ENCODE data around the gene PRR30. TPM values are rescaled to one million over a fixed set of nuclear protein-coding genes. Genes with fewer than 3 reads are reported as not detected.

PRR30 gene
- total RNA-seq, 6 experiments from 2014 or later: not detected

- H3K36me3 Mint-ChIP-seq (ENCODE audit: low read depth): no peaks in the 10 kb centered on the region
- H3K4me3 Mint-ChIP-seq: no peak overlapping the region
- TF ChIP-seq, protein P1, sequence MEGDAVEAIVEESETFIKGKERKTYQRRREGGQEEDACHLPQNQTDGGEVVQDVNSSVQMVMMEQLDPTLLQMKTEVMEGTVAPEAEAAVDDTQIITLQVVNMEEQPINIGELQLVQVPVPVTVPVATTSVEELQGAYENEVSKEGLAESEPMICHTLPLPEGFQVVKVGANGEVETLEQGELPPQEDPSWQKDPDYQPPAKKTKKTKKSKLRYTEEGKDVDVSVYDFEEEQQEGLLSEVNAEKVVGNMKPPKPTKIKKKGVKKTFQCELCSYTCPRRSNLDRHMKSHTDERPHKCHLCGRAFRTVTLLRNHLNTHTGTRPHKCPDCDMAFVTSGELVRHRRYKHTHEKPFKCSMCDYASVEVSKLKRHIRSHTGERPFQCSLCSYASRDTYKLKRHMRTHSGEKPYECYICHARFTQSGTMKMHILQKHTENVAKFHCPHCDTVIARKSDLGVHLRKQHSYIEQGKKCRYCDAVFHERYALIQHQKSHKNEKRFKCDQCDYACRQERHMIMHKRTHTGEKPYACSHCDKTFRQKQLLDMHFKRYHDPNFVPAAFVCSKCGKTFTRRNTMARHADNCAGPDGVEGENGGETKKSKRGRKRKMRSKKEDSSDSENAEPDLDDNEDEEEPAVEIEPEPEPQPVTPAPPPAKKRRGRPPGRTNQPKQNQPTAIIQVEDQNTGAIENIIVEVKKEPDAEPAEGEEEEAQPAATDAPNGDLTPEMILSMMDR (IDR thresholded peaks at IDR 0.05): no peak
- peaks cover 6% of the 10 kb centered on the region for H3K4me1 Mint-ChIP-seq (ENCODE audit: low read depth)
- peaks cover 43% of the 10 kb centered on the region for H3K27me3 Mint-ChIP-seq (ENCODE audit: insufficient read depth)
- H3K27ac Mint-ChIP-seq: no peak overlapping the region
- no peak for DNase-seq
- H3K9me3 Mint-ChIP-seq: no peaks in the 10 kb centered on the region
These were observed 13.0 kb upstream of the PRR30 start for GRCh38 chr2:27152102-27152795.

DNA sequence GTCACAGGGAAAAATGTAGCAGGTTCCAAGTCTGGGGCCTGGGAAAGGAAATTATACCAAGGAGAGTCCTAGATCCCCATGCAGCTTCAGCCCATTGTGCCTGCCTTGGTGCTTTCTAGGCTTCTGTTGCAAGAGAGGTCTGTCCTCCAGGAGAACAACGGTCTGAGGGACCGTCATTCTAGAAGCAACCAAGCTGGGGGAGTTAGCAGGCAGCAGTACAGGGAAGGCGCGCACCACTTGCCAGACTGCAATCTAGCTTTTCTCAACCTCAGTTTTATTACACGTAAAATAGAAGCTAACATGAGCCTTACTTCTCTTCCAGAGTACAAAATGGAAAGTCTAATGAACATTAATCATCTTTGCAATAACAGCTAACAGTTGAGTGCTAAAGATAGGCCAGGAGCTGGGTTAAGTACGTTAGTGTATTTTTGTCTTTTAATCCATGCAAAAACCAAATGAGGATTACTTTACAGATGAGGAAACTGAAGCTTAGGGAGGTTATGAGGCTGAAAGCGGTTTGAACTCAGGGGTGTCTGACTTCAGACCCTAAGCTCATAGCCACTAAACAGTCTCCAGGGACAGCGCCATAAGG lies 11.5 kb upstream of the PRR30 start:
- Mint-ChIP-seq H3K27ac (no peak overlapping the region), H3K27me3 (ENCODE audit: insufficient read depth) (peaks cover 49% of the 10 kb centered on the region), H3K36me3 (ENCODE audit: low read depth) (no peaks in the 10 kb centered on the region), H3K9me3 (no peaks in the 10 kb centered on the region), H3K4me1 (ENCODE audit: low read depth) (peaks cover 6% of the 10 kb centered on the region), H3K4me3 (no peak overlapping the region)
- no peak for DNase-seq
- TF ChIP-seq, protein P1 (IDR thresholded peaks at IDR 0.05): no peak

DNA sequence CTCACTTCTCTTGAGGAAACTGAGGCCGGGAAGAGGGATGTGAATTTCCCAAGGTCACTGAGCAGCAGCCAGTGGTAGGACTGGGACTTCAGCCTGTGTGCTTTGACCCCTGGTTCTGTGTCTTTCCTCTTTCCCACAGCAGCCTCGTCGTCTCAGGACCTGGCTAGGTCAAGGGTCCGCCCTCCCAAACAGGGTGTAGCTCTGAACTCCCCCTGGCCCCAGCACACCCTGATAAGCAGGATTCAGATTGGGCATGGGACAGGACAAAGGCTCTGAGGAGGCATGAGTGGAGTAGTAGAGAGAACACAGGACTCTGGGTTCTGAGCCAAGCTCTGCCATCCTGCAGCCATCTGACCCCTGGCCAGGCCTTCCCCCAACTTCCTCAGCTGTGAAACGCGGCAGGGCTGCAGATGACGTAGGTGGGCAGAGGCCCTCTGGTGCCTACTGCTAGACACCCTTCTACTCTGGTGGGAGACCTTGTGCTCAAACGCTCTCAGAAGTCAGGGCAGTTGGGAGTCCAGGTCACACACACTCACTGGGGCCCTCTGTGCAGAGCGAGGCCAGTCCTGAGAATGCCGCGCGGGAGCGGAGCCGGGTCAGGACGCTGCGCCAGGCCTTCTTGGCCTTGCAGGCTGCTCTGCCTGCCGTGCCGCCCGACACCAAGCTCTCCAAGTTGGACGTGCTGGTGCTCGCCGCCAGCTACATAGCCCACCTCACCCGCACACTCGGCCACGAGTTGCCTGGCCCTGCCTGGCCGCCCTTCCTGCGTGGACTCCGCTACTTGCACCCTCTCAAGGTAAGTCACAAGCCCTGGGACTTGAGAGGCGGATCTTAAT lies 10.6 kb upstream of the PRR30 start:
- H3K27me3 Mint-ChIP-seq (ENCODE audit: insufficient read depth): peaks cover 51% of the 10 kb centered on the region
- H3K27ac Mint-ChIP-seq: no peak overlapping the region

DNA sequence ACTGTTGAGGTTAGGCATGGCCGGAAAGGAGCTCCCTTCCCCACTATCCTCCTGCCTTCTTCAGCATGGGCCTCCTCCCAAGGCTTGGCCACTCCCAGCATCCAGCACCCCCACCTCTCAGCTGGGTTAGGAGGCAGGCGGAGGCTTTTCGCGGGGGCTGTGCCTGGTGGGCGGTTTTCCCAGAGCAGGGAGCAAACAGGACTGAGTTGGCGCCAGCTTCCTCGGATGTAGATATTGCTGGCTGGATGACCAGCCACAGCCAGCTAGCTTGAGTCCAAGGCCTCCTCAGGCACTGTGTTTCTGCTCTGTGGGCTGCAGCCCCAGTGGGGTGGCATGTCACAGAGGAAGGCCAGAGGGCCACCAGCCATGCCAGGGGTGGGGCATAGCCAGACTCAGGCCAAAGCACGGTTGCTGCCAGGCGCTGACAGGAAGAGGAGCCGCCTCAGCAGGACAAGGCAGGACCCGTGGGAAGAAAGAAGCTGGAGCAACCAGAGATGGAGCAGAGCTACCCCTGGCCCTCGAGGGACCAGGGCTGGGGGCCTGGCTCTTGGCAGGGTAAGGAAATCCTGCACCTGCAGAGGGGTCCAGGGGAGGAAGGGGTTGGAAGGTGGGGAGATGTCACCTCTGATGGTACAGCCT lies 9.7 kb upstream of the PRR30 start, which contains the start of gene TCF23:
Gene TCF23 (plus strand): TSS at position 204 of the 639 bp plus-strand sequence. CDS start 130 bp downstream, at position 334.
- no peak within 1 kb of the TSS for H3K27ac Mint-ChIP-seq
- H3K4me1 Mint-ChIP-seq (ENCODE audit: low read depth): peaks cover 6% of the 10 kb centered on the region
- H3K9me3 Mint-ChIP-seq: no peaks in the 10 kb centered on the region
- H3K4me3 Mint-ChIP-seq: no peak within 1 kb of the TSS
- H3K27me3 Mint-ChIP-seq (ENCODE audit: insufficient read depth): peaks cover 47% of the 10 kb centered on the region
- no peak for DNase-seq
- H3K36me3 Mint-ChIP-seq (ENCODE audit: low read depth): no peaks in the 10 kb centered on the region
- TF ChIP-seq, protein P1 (IDR thresholded peaks at IDR 0.05): no peak

More for the DNA sequence above, 10.6 kb upstream of the PRR30 start:
- no peak for DNase-seq
- Mint-ChIP-seq H3K4me1 (ENCODE audit: low read depth) (peaks cover 6% of the 10 kb centered on the region), H3K36me3 (ENCODE audit: low read depth) (no peaks in the 10 kb centered on the region), H3K9me3 (no peaks in the 10 kb centered on the region), H3K4me3 (no peak overlapping the region)
- TF ChIP-seq, protein P1 (IDR thresholded peaks at IDR 0.05): no peak

GRCh38 chr2:27147935-27148334 lies 8.7 kb upstream of the PRR30 start:
- TF ChIP-seq, protein P1 (IDR thresholded peaks at IDR 0.05): no peak
- H3K4me1 Mint-ChIP-seq (ENCODE audit: low read depth): peaks cover 5% of the 10 kb centered on the region
- DNase-seq: no peak
- H3K27me3 Mint-ChIP-seq (ENCODE audit: insufficient read depth): peaks cover 54% of the 10 kb centered on the region
- no peak overlapping the region for H3K27ac Mint-ChIP-seq
- no peaks in the 10 kb centered on the region for H3K36me3 Mint-ChIP-seq (ENCODE audit: low read depth)
- no peak overlapping the region for H3K4me3 Mint-ChIP-seq
- no peaks in the 10 kb centered on the region; the same call in none of the 2 replicates for H3K9me3 Mint-ChIP-seq
